IMR-90 (cell line): ENCODE results near the gene C3. TPM values are rescaled to one million over a fixed set of nuclear protein-coding genes. Genes with fewer than 3 reads are reported as not detected.

ENCODE experiments used
- ATAC-seq: fragments of 200-7000 bp; cut with Tn5 transposase; 2 replicates; pipeline ENCODE4 v1.9.1; 2020; ENCODE audit warnings: low read depth, mild to moderate bottlenecking, moderate library complexity
- BruUV-seq: library from RNA; stranded (reverse); fragments of 400-500 nt; replicated peaks from 2 replicates; lab custom pipeline; 2021; lab: Mats Ljungman, UMichigan
- CTCF ChIA-PET: fragments of 300-600 bp; formaldehyde crosslinking; extraction: SDS; loops from one replicate; lab custom pipeline; 2021; ENCODE audit warnings: antibody characterized with exemption; lab: Yijun Ruan, JAX
- POLR2A ChIA-PET: fragments of 300-600 bp; sonication (Branson Sonifier 250); formaldehyde crosslinking; loops from one replicate; lab custom pipeline; 2022; ENCODE audit warnings: antibody characterized with exemption; ENCODE audit not compliant: unreplicated experiment; lab: Charles Lee
- DNase-seq: peaks from one replicate; pipeline ENCODE4 v3.0.0; 2013
- H2AFZ ChIP-seq: replicated peaks from 2 replicates; pipeline ENCODE3; 2013; ENCODE audit warnings: low read length, mild to moderate bottlenecking; ENCODE audit not compliant: poor library complexity
- H2AK5ac ChIP-seq: 2 replicates; pipeline ENCODE4 v1.6.1; 2013; ENCODE audit warnings: low read depth, low read length, inconsistent platforms
- H2AK9ac ChIP-seq: replicated peaks from 2 replicates; pipeline ENCODE3; 2013; ENCODE audit warnings: mild to moderate bottlenecking, low read depth, low read length, moderate library complexity; ENCODE audit not compliant: poor library complexity
- H2BK120ac ChIP-seq: 2 replicates; pipeline ENCODE4 v1.6.1; 2013; ENCODE audit warnings: low read depth, low read length, inconsistent platforms
- H2BK15ac ChIP-seq: 3 replicates; pipeline ENCODE4 v1.6.1; 2013; ENCODE audit warnings: low read depth, low read length, inconsistent platforms
- H2BK20ac ChIP-seq: 2 replicates; pipeline ENCODE4 v1.6.1; 2013; ENCODE audit warnings: low read depth, mild to moderate bottlenecking, inconsistent platforms, low read length, moderate library complexity
- H2BK5ac ChIP-seq: 2 replicates; pipeline ENCODE4 v1.6.1; 2013; ENCODE audit warnings: mild to moderate bottlenecking, low read depth, low read length, inconsistent platforms; ENCODE audit not compliant: poor library complexity, severe bottlenecking
- H3K14ac ChIP-seq: replicated peaks from 2 replicates; pipeline ENCODE4 v1.6.1; 2013; ENCODE audit warnings: low read depth, low read length, inconsistent platforms
- H3K18ac ChIP-seq: 2 replicates; pipeline ENCODE4 v1.6.1; 2013; ENCODE audit warnings: low read depth, low read length, control low read depth
- H3K23ac ChIP-seq: 2 replicates; pipeline ENCODE4 v1.6.1; 2013; ENCODE audit warnings: low read depth, low read length, inconsistent platforms
- H3K27ac ChIP-seq: 2 replicates; pipeline ENCODE4 v1.5.1; 2013; ENCODE audit warnings: mild to moderate bottlenecking, control low read depth, low read length; ENCODE audit not compliant: insufficient read depth
- H3K27me3 ChIP-seq: 2 replicates; pipeline ENCODE4 v1.6.1; 2013; ENCODE audit warnings: low read length; ENCODE audit not compliant: control insufficient read depth, insufficient read depth
- H3K36me3 ChIP-seq: 2 replicates; pipeline ENCODE4 v1.6.1; 2013; ENCODE audit warnings: low read length, mixed read lengths; ENCODE audit not compliant: control insufficient read depth, insufficient read depth
- H3K4ac ChIP-seq: 2 replicates; pipeline ENCODE4 v1.6.1; 2013; ENCODE audit warnings: low read depth, low read length, inconsistent platforms
- H3K4me1 ChIP-seq: 2 replicates; pipeline ENCODE4 v1.6.1; 2013; ENCODE audit warnings: low read length, mixed read lengths; ENCODE audit not compliant: control insufficient read depth, insufficient read depth
- H3K4me2 ChIP-seq: 2 replicates; pipeline ENCODE4 v1.6.1; 2013; ENCODE audit warnings: low read depth, mild to moderate bottlenecking, control low read depth, low read length, moderate library complexity
- H3K4me3 ChIP-seq: 2 replicates; pipeline ENCODE4 v1.5.1; 2013; ENCODE audit warnings: low read depth, mild to moderate bottlenecking, control low read depth, low read length, moderate library complexity; ENCODE audit not compliant: insufficient read depth
- H3K56ac ChIP-seq: 2 replicates; pipeline ENCODE4 v1.6.1; 2013; ENCODE audit warnings: low read length, inconsistent platforms; ENCODE audit not compliant: insufficient read depth; ENCODE audit errors: extremely low read depth
- H3K79me1 ChIP-seq, 2 experiments: 2 replicates each; pipeline ENCODE4 v1.6.1; 2013; ENCODE audit warnings: low read length in 2 of 2, inconsistent platforms in 1 of 2, low read depth in 1 of 2
- H3K9ac ChIP-seq: 2 replicates; pipeline ENCODE4 v1.6.1; 2013; ENCODE audit warnings: low read depth, low read length, control low read depth
- H3K9me1 ChIP-seq: 2 replicates; pipeline ENCODE4 v1.6.1; 2013; ENCODE audit warnings: low read length, inconsistent platforms; ENCODE audit not compliant: insufficient read depth
- H3K9me3 ChIP-seq: 2 replicates; pipeline ENCODE4 v1.6.1; 2013; ENCODE audit warnings: low read length; ENCODE audit not compliant: control insufficient read depth, insufficient read depth
- H4K20me1 ChIP-seq: 2 replicates; pipeline ENCODE4 v1.6.1; 2013; ENCODE audit warnings: low read length, inconsistent platforms; ENCODE audit not compliant: insufficient read depth
- H4K5ac ChIP-seq: 2 replicates; pipeline ENCODE4 v1.6.1; 2013; ENCODE audit warnings: mild to moderate bottlenecking, low read depth, low read length, control low read depth
- H4K8ac ChIP-seq, 2 experiments: 2 replicates each; pipeline ENCODE4 v1.6.1; 2013; ENCODE audit warnings: low read depth in 2 of 2, low read length in 2 of 2, control low read depth in 1 of 2, inconsistent platforms in 1 of 2
- H4K91ac ChIP-seq: 2 replicates; pipeline ENCODE4 v1.6.1; 2013; ENCODE audit warnings: low read depth, low read length, inconsistent platforms; ENCODE audit not compliant: insufficient read depth
- BHLHE40 ChIP-seq: fragments of 150-350 bp; IDR thresholded peaks from 2 replicates; pipeline ENCODE4 v1.6.1; 2016; ENCODE audit warnings: mild to moderate bottlenecking, low read depth, low read length
- CEBPB ChIP-seq: IDR thresholded peaks from 2 replicates; pipeline ENCODE4 v1.6.1; 2012; ENCODE audit warnings: low read depth, low read length, improper control_type of control experiment
- CHD1 ChIP-seq: IDR thresholded peaks from 2 replicates; pipeline ENCODE4 v1.6.1; 2012; ENCODE audit warnings: low read depth, low read length, improper control_type of control experiment
- ELK1 ChIP-seq: fragments of 150-350 bp; IDR thresholded peaks from 2 replicates; pipeline ENCODE4 v1.6.1; 2016; ENCODE audit warnings: low read depth, mild to moderate bottlenecking, low read length, moderate library complexity, borderline replicate concordance
- FOS ChIP-seq: fragments of 150-350 bp; IDR thresholded peaks from 2 replicates; pipeline ENCODE4 v1.6.1; 2016; ENCODE audit warnings: low read depth, low read length
- MAZ ChIP-seq: IDR thresholded peaks from 2 replicates; pipeline ENCODE4 v1.6.1; 2012; ENCODE audit warnings: low read depth, mild to moderate bottlenecking, low read length, improper control_type of control experiment, moderate library complexity, borderline replicate concordance
- MXI1 ChIP-seq: IDR thresholded peaks from 2 replicates; pipeline ENCODE4 v1.6.1; 2012; ENCODE audit warnings: low read depth, mild to moderate bottlenecking, low read length, moderate library complexity, borderline replicate concordance
- NFE2L2 ChIP-seq: fragments of 150-350 bp; IDR thresholded peaks from 2 replicates; pipeline ENCODE4 v1.6.1; 2016; ENCODE audit warnings: low read depth, mild to moderate bottlenecking, low read length
- RCOR1 ChIP-seq: IDR thresholded peaks from 2 replicates; pipeline ENCODE4 v1.6.1; 2012; ENCODE audit warnings: mild to moderate bottlenecking, low read length, improper control_type of control experiment; ENCODE audit not compliant: insufficient replicate concordance
- RFX5 ChIP-seq: IDR thresholded peaks from 2 replicates; pipeline ENCODE4 v1.8.0; 2012; ENCODE audit warnings: low read depth, mild to moderate bottlenecking, low read length, moderate library complexity
- SMC3 ChIP-seq: fragments of 150-350 bp; IDR thresholded peaks from 2 replicates; pipeline ENCODE4 v1.6.1; 2016; ENCODE audit warnings: low read depth, mild to moderate bottlenecking, antibody characterized with exemption, low read length, moderate library complexity
- USF2 ChIP-seq: fragments of 150-350 bp; IDR thresholded peaks from 2 replicates; pipeline ENCODE4 v1.6.1; 2017; ENCODE audit warnings: mild to moderate bottlenecking, antibody characterized with exemption, low read length, low read depth
- WGBS, 2 experiments: methylation state at CpG; one replicate each; pipeline versions ENCODE4 v1.1.5 to v1.1.7; 2013; ENCODE audit warnings: missing lambda C conversion rate in 2 of 2; ENCODE audit not compliant: insufficient read length in 1 of 2; ENCODE audit errors: extremely low coverage in 2 of 2; 5-methylcytosine and 5-hydroxymethylcytosine counted together
- dilution Hi-C: fragments of 300-500 bp; cut with HindIII; formaldehyde crosslinking; loops from one replicate; pipeline ENCODE4 v1.14.3; 2018; ENCODE audit warnings: low sequenced_read_pairs; ENCODE audit not compliant: unreplicated experiment
- in situ Hi-C: fragments of 300-500 bp; cut with MboI; formaldehyde crosslinking; loops from 3 replicates; pipeline ENCODE4 v1.14.3; 2019; ENCODE audit warnings: low sequenced_read_pairs, inconsistent platforms, mixed read lengths
- intact Hi-C: fragments of 100-400 bp; cut with micrococcal nuclease; formaldehyde crosslinking; loops from 2 replicates; pipeline ENCODE4 v1.10.0; 2022
- polyA plus RNA-seq, 3 experiments: library from polyadenylated mRNA; depleted of rRNA; stranded (reverse); fragments of >200 nt; gene quantifications; 2 replicates each; pipeline ENCODE4 v1.2.3, GENCODE V29; 2012; ENCODE audit warnings: low replicate concordance in 1 of 3
- total RNA-seq: library from RNA; depleted of rRNA; stranded (reverse); fragments of >200 nt; gene quantifications from 2 replicates; pipeline ENCODE4 v1.2.3, GENCODE V29; 2012
- TF ChIP-seq, protein P1 (sequence below): conservative IDR thresholded peaks from 2 replicates; pipeline ENCODE4 v1.5.1; 2012; ENCODE audit warnings: mild to moderate bottlenecking, low read depth, low read length, improper control_type of control experiment

C3 gene
- total and polyA plus RNA-seq, 2 of the 4 experiments (the other 2 are of a cell fraction) = 0.36 TPM; not detected in 1

- Histone ChIP-seq H3K27me3 (no peaks in the 10 kb centered on the region), H3K56ac (no peak overlapping the region), H3K9ac (no peak overlapping the region), H3K79me1 (no peaks in the 10 kb centered on the region), H4K20me1 (no peaks in the 10 kb centered on the region), H3K14ac (no peak overlapping the region), H3K36me3 (no peaks in the 10 kb centered on the region), H3K23ac (no peak overlapping the region), H3K4ac (no peak overlapping the region), H3K9me1 (no peaks in the 10 kb centered on the region), H2BK20ac (no peak overlapping the region), H3K9me3 (peaks cover 3% of the 10 kb centered on the region; the same call in 1 of the 2 replicates), H2BK120ac (no peak overlapping the region), H3K18ac (no peak overlapping the region), H2BK5ac (no peak overlapping the region), H3K27ac (no peak overlapping the region), H4K5ac (no peak overlapping the region), H2AFZ (no peak overlapping the region), H4K91ac (no peak overlapping the region), H4K8ac (no peak overlapping the region), H2BK15ac (no peak overlapping the region), H3K4me1 (no peaks in the 10 kb centered on the region), H2AK9ac (no peak overlapping the region), H3K4me3 (no peak overlapping the region), H2AK5ac (no peak overlapping the region), H3K4me2 (no peak overlapping the region)
- ChIA-PET POLR2A (no interaction called here), CTCF (no interaction called here)
- DNase-seq (no peak), ATAC-seq (no peak)
- intact Hi-C loops (no loop called here), dilution Hi-C loops (no loop called here), in situ Hi-C loops (no loop called here)
- no peak for TF ChIP-seq BHLHE40
- TF ChIP-seq ELK1 = no peak
- no peak for TF ChIP-seq CHD1
- TF ChIP-seq USF2 = no peak
- no peak for TF ChIP-seq FOS
- TF ChIP-seq NFE2L2 = no peak
- no peak for TF ChIP-seq MAZ
- no peak for TF ChIP-seq SMC3
- TF ChIP-seq MXI1 = no peak
- no peak for TF ChIP-seq RCOR1
- TF ChIP-seq CEBPB = no peak
- no peak for TF ChIP-seq RFX5
- TF ChIP-seq, protein P1, sequence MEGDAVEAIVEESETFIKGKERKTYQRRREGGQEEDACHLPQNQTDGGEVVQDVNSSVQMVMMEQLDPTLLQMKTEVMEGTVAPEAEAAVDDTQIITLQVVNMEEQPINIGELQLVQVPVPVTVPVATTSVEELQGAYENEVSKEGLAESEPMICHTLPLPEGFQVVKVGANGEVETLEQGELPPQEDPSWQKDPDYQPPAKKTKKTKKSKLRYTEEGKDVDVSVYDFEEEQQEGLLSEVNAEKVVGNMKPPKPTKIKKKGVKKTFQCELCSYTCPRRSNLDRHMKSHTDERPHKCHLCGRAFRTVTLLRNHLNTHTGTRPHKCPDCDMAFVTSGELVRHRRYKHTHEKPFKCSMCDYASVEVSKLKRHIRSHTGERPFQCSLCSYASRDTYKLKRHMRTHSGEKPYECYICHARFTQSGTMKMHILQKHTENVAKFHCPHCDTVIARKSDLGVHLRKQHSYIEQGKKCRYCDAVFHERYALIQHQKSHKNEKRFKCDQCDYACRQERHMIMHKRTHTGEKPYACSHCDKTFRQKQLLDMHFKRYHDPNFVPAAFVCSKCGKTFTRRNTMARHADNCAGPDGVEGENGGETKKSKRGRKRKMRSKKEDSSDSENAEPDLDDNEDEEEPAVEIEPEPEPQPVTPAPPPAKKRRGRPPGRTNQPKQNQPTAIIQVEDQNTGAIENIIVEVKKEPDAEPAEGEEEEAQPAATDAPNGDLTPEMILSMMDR = no peak
- no CpG with 5 or more reads among the region's 9 CpGs for WGBS, 2 experiments
- BruUV-seq = no TSS peak
Measured at GRCh38 chr19:6648141-6648715, 72.2 kb downstream of the C3 start.
